GM12872 (cell line): ENCODE data around the gene LTB4R.
A peak's percentile ranks its signal among the peaks of the same experiment; 100 is the strongest.

Experiments
- TF ChIP-seq, protein P1 (sequence below): IDR thresholded peaks from 3 replicates; pipeline ENCODE4 v1.5.1; 2011; ENCODE audit warnings: low read depth, mild to moderate bottlenecking, low read length, moderate library complexity; ENCODE audit not compliant: insufficient read depth

LTB4R gene

DNA sequence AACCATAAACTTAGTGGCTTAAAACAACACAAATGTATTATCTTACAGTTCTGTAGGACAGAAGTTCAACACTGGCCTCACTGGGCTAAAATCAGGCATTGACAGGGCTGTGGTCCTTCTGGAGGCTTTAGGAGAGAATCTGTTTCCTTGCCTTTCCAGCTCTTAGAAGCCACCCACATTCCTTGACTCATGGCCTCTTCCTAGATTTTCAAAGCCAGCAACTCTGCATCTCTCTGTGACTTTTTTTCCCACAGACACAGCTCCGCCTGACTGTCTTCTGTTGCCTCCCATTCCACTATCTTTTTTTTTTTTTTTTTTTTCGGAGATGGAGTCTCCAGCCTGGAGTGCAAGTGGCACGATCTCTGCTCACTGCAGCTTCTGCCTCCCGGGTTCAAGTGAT, 44.9 kb downstream of the LTB4R start:
- TF ChIP-seq, protein P1, sequence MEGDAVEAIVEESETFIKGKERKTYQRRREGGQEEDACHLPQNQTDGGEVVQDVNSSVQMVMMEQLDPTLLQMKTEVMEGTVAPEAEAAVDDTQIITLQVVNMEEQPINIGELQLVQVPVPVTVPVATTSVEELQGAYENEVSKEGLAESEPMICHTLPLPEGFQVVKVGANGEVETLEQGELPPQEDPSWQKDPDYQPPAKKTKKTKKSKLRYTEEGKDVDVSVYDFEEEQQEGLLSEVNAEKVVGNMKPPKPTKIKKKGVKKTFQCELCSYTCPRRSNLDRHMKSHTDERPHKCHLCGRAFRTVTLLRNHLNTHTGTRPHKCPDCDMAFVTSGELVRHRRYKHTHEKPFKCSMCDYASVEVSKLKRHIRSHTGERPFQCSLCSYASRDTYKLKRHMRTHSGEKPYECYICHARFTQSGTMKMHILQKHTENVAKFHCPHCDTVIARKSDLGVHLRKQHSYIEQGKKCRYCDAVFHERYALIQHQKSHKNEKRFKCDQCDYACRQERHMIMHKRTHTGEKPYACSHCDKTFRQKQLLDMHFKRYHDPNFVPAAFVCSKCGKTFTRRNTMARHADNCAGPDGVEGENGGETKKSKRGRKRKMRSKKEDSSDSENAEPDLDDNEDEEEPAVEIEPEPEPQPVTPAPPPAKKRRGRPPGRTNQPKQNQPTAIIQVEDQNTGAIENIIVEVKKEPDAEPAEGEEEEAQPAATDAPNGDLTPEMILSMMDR, result no peak

DNA sequence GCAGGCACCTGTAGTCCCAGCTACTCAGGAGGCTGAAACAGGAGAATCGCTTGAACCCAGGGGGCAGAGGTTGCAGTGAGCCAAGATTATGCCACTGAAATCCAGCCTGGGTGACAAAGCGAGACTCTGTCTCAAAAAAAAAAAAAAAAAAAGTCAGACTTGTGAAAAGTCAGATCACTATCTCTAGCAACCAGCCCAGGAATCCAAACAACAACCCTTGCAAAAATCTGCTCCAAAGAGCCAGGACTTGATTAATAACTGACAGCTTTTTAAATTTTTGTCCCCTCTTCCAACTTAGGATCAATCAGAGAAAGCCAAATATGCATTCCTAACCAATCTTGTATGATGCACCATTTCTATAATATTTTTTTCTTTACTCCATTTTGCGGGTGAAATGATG, 49.0 kb downstream of the LTB4R start:
- TF ChIP-seq, protein P1, result no peak

DNA sequence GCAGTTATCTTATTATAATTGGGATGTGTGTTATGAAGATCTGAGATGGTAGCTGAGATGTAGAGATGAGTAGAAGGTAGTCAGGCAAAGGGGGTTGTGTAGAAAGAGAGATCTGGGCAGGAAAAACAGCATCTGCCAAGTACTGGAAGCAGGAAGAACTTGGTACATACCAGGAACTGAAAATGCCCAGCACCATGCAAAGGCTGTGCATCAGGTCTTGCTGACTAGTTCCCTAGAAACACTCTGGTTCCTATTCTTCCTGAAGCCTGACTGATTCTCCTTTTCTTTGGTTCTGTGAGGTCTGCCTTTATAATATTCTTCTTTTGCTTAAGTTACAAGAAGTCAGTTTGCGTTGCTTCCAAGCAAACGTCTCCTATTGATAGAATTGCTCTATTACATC, 50.0 kb downstream of the LTB4R start:
- TF ChIP-seq, protein P1, result no peak

DNA sequence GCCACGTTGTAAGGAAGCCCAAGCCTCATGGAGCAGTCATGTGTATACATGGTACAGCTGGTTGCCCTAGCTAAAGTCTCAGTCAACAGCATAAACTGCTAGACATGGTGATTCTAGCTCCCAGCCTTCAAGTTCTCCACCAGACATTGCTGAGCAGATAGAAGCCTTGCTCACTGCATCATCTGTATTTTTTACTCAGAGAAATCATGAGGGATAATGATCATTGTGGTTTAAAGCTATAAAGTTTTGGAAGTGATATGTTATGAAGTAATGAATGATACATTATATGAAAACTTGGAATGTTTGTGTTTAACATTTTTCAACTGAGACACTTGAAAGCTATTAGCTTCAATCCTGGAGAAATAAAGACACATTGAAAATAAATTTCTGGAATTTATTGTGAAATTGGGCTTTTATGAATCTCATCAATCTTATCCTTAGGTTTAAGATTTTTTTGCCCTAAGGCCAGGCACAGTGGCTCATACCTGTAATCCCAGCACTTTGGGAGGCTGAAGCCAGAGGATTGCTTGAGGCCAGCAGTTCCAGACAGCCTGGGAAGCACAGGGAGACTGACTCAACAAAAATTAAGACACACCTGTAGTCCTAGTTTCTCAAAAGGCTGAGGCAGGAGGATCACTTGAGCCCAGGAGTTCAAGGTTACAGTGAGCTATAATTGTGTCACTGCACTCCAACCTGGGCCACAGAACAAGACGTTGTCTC, 51.1 kb downstream of the LTB4R start:
- TF ChIP-seq, protein P1, result no peak

DNA sequence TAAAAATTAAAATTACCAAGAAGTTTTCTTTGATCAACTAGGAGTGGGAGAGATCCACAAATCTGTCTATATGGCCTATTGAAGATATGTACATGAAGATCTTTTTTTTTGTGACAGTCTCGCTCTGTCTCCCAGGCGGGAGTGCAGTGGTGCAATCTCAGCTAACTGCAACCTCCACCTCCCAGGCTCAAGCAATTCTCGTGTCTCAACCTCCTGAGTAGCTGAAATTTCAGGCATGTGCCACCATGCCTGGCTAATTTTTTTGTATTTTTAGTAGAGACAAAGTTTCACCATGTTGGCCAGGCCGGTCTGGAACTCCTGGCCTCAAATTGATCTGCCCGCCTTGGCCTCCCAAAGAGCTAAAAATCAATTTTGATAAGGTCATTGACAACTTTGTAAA, 52.1 kb downstream of the LTB4R start:
- TF ChIP-seq, protein P1, result no peak

DNA sequence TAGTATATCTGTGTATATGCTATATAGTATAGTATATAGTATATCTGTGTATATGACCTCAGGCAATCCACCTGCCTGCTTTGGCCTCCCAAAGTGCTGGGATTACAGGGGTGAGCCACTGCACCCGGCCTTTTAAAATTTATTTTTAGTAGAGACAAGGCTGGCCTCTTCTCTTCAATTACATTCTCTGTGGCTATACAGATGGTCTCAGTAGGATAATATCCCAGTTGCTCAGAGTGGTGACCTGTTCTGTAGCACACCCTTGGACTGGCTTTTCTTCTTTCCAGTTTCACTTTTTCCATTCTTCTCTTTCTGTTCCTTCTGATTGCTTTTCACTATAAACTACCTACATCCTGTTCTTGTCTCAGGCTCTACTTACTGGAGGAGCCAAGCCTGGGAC, 53.5 kb downstream of the LTB4R start:
- TF ChIP-seq, protein P1, result no peak

DNA sequence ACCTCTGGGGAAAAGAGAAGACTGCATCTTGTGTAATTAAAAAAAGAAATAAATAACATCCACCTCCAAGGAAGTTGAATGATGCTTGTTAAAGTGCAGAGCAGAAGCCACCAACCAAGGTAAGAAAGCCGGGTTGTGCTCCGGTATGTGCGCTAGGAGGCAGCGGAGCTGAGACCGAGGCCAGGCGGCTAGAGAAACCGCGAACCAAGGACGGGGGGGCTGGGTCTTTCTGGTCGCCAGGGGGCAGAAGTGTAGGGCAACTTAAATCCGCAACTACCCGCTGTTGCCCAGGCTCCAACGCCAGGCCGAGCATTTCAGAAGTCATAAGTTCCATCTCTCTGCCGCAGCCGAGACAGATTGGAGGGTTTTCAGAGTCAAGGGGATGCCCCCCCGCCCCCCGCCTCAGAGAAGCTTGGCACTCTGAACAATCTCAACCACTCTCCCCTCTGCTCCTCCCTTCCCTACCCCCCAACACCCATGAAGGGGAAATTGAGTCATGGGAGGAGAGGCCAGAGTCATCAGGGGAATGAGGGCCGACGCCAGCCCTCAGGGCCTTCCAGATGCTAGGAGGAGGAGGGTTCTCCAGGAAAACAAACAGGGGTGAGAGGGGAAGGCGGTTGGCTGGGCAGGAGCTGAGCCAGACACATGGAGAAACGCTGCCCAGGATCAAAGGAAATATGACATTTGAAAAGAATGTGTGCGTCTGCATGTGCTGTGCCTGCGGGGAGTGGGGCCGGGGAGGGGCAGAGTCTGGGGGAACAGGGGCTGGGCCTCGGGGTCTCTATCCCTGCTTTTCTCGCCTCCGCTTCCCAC, 54.5 kb downstream of the LTB4R start:
- TF ChIP-seq, protein P1, result peak; percentile 91
